Heart left ventricle (tissue), 16 donors: ENCODE data around the gene XK. TPM values are rescaled to one million over a fixed set of nuclear protein-coding genes. Genes with fewer than 3 reads are reported as not detected.
A peak's percentile ranks its signal among the peaks of the same experiment; 100 is the strongest.
"Not testable (repeated sequence)": the region's sequence is repeated elsewhere in the genome, so short reads cannot be mapped to it uniquely, and the experiment has no call there.

Experiments
- ATAC-seq, 4 donors: fragments of 200-7000 bp; cut with Tn5 transposase; one replicate each; pipeline ENCODE4 v1.9.1; 2020 to 2022; ENCODE audit warnings: moderate library complexity in 4 of 4, mild to moderate bottlenecking in 3 of 4, moderate number of reproducible peaks in 1 of 4
- DNase-seq, 5 donors: peaks; one replicate each; pipeline ENCODE4 v3.0.0-alpha.2; 2020
- H3K27ac ChIP-seq, 12 donors: fragments of 200-600 bp; sonication (generic) in 4 of 12; one replicate each; pipeline versions ENCODE4 v1.5.0 to v1.8.0; 2016 to 2022; ENCODE audit warnings: mild to moderate bottlenecking in 2 of 12
- H3K27me3 ChIP-seq, 9 donors: fragments of 200-600 bp; sonication (generic) in 2 of 9; one replicate each; pipeline versions ENCODE4 v1.5.1 to v1.8.0; 2016 to 2022; ENCODE audit warnings: mild to moderate bottlenecking in 3 of 9
- H3K36me3 ChIP-seq, 9 donors: fragments of 200-600 bp; sonication (generic) in 2 of 9; one replicate each; pipeline versions ENCODE4 v1.5.0 to v1.8.0; 2018 to 2022; ENCODE audit warnings: mild to moderate bottlenecking in 2 of 9
- H3K4me1 ChIP-seq, 12 donors: fragments of 200-600 bp; sonication (generic) in 4 of 12; one replicate each; pipeline versions ENCODE4 v1.5.0 to v1.8.0; 2016 to 2022; ENCODE audit warnings: mild to moderate bottlenecking in 3 of 12
- H3K4me3 ChIP-seq, 12 donors: fragments of 200-600 bp; sonication (generic) in 4 of 12; one replicate each; pipeline versions ENCODE4 v1.5.0 to v1.8.0; 2017 to 2022; ENCODE audit warnings: mild to moderate bottlenecking in 9 of 12, moderate library complexity in 4 of 12
- H3K9me3 ChIP-seq, 12 donors: fragments of 200-600 bp; sonication (generic) in 4 of 12; one replicate each; pipeline versions ENCODE4 v1.5.0 to v1.8.0; 2016 to 2022; ENCODE audit warnings: mild to moderate bottlenecking in 1 of 12
- POLR2A ChIP-seq, 2 donors: fragments of 450-650 bp; IDR thresholded peaks; one replicate each; pipeline ENCODE4 v1.6.1; 2017; ENCODE audit warnings: antibody characterized with exemption in 2 of 2, mild to moderate bottlenecking in 2 of 2, moderate library complexity in 2 of 2
- WGBS, 4 donors: extraction: QIAGEN DNeasy Blood & Tissue Kit in 2 of 4; methylation state at CpG; one replicate each; pipeline versions ENCODE4 v1.1.5 to v1.1.7; 2013 to 2018; 5-methylcytosine and 5-hydroxymethylcytosine counted together
- intact Hi-C, 10 donors: fragments of 100-400 bp; cut with DNase I; formaldehyde crosslinking; loops; one replicate each; pipeline versions ENCODE4 v1.11.1 to v1.14.2; 2022
- polyA plus RNA-seq, 2 donors: library from polyadenylated mRNA; stranded (reverse); fragments of 200-250 nt; gene quantifications; one replicate each; pipeline ENCODE4 v1.2.3, GENCODE V29; 2013
- total RNA-seq, 9 donors: library from RNA; depleted of rRNA in 2 of 9; stranded (reverse); fragments of >200 nt in 2 of 9; fragmentation: NEBNext Ultra II Directional in 3 of 9; extraction: Animal tissue kit (Norgen Biotek cat#: 25700) in 3 of 9; gene quantifications; one replicate each; pipeline versions ENCODE4 v1.1.0 to v1.2.4, GENCODE V29; 2016 to 2023
- TF ChIP-seq, protein P1 (sequence below), 12 donors: fragments of 200-600 bp; sonication (generic) in 4 of 12; IDR thresholded peaks; one replicate each; pipeline versions ENCODE4 v1.5.0 to v1.8.0; 2018 to 2022; ENCODE audit warnings: antibody characterized with exemption in 12 of 12, mild to moderate bottlenecking in 5 of 12
- donor health status: ischemic (EF 13 %, LVEDD 7.1; RV severe dilation, severe dysfunction).
- donor health status: healthy with polysubstance abuse.
- donor health status: DM: no; HTN: yes; CAD: no.
- donor health status: DM: no; HTN: no; CAD: no.
- donor health status: ischemic (EF 25% LVEDD 6.9; RV normal size, moderate dysfunction).
- donor health status: ischemic (EF 25% LVEDD 5.7; RV mildly dilated, moderate dysfunction).
- donor health status: healthy.
- donor health status: DM: yes; HTN: yes; CAD: no.
- donor health status: ischemic (EF 35%, LVEDD 5.7; RV mildly dilated, moderate dysfunction).
- donor health status: nonischemic (EF 11% LVEDD 7.7; RV severe dilation, severe dysfunction).
- donor health status: DM: yes; HTN: yes; CAD: no.
- donor health status: PGD.
- donor health status: ischemic (EF 29% LVEDD 5.4; RV normal size, mild dysfunction).
- donor health status: nonischemic (EF 23%, LVEDD 6.1; RV moderate dilation, normal function).

Gene XK
- total and polyA plus RNA-seq, 11 donors, result 2.6 to 16.4 (median 8.7) TPM

DNA sequence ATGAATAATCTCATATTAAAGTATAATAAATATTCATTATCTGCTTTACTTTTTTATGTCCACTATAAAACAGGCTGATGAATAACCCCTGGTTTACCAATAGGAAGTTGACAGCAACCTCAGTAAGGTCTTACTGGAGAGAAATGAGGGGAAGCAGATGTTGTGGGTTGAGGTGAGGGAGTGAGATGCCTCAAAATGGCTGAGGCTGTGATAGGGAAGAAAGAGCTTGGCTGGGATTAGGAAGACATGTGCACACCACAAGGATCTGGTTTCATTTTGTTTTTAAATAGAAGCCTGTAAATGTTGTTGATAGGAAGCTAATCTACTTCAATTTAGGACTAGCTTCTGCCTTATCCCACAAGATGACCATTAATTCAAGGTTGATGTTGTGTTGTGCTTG lies 79.9 kb downstream of the XK start:
- no peak for DNase-seq
- ATAC-seq, result no peak
- Histone ChIP-seq H3K4me1 (peaks cover 0 to 11% (median 0%) of the 10 kb centered on the region in 12 donors), H3K36me3 (no peaks in the 10 kb centered on the region), H3K27ac (no peak overlapping the region), H3K9me3 (peaks cover 0 to 9% (median 0%) of the 10 kb centered on the region in 12 donors), H3K4me3 (no peak overlapping the region), H3K27me3 (peaks cover 0 to 5% (median 0%) of the 10 kb centered on the region in 9 donors)
- TF ChIP-seq POLR2A (IDR thresholded peaks at IDR 0.05), result no peak
- TF ChIP-seq, protein P1, sequence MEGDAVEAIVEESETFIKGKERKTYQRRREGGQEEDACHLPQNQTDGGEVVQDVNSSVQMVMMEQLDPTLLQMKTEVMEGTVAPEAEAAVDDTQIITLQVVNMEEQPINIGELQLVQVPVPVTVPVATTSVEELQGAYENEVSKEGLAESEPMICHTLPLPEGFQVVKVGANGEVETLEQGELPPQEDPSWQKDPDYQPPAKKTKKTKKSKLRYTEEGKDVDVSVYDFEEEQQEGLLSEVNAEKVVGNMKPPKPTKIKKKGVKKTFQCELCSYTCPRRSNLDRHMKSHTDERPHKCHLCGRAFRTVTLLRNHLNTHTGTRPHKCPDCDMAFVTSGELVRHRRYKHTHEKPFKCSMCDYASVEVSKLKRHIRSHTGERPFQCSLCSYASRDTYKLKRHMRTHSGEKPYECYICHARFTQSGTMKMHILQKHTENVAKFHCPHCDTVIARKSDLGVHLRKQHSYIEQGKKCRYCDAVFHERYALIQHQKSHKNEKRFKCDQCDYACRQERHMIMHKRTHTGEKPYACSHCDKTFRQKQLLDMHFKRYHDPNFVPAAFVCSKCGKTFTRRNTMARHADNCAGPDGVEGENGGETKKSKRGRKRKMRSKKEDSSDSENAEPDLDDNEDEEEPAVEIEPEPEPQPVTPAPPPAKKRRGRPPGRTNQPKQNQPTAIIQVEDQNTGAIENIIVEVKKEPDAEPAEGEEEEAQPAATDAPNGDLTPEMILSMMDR (IDR thresholded peaks at IDR 0.05), result no peak
- intact Hi-C loops, result no loop called here

DNA sequence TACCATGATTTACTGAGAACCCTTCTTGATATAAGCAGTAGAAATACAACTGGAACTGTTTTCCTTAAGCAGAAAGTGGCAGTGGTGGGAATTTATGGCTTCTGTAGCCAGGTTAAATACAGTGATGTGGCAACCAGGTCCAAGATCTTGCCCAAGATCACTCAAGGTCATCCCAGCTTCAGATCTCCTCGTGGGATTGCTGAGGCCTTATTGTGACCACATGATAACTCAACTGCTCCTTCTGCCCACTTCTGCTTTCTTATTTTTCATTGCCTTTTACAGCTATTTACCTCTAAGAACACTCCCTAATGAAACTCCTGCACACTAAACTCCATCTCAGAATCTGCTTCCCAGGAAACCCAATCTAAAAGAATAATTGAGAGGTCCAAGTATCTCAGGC lies 81.8 kb downstream of the XK start:
- ATAC-seq (no peak), DNase-seq (no peak)
- 33 to 72% (median 60%) methylated on average over 1 of the region's 1 CpG for WGBS, 4 donors

DNA sequence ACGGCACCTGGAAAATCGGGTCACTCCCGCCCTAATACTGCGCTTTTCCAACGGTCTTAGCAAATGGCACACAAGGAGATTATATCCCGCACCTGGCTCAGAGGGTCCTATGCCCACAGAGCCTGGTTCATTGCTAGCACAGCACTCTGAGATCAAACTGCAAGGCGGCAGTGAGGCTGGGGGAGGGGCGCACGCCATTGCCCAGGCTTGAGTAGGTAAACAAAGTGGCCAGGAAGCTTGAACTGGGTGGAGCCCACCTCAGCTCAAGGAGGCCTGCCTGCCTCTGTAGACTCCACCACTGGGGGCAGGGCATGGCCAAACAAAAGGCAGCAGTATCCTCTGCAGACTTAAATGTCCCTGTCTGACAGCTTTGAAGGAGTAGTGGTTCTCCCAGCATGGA lies 83.3 kb downstream of the XK start:
- intact Hi-C loops, result not testable (repeated sequence)

More for the DNA sequence above, 81.8 kb downstream of the XK start:
- TF ChIP-seq, protein P1 (IDR thresholded peaks at IDR 0.05), result no peak
- no peak for TF ChIP-seq POLR2A (IDR thresholded peaks at IDR 0.05)
- Histone ChIP-seq H3K27me3 (peaks cover 0 to 5% (median 0%) of the 10 kb centered on the region in 9 donors), H3K9me3 (peaks cover 0 to 9% (median 0%) of the 10 kb centered on the region in 12 donors), H3K27ac (no peak overlapping the region), H3K4me3 (no peak overlapping the region), H3K36me3 (no peaks in the 10 kb centered on the region), H3K4me1 (peaks cover 0 to 11% (median 0%) of the 10 kb centered on the region in 12 donors)
- intact Hi-C loops, result no loop called here

DNA sequence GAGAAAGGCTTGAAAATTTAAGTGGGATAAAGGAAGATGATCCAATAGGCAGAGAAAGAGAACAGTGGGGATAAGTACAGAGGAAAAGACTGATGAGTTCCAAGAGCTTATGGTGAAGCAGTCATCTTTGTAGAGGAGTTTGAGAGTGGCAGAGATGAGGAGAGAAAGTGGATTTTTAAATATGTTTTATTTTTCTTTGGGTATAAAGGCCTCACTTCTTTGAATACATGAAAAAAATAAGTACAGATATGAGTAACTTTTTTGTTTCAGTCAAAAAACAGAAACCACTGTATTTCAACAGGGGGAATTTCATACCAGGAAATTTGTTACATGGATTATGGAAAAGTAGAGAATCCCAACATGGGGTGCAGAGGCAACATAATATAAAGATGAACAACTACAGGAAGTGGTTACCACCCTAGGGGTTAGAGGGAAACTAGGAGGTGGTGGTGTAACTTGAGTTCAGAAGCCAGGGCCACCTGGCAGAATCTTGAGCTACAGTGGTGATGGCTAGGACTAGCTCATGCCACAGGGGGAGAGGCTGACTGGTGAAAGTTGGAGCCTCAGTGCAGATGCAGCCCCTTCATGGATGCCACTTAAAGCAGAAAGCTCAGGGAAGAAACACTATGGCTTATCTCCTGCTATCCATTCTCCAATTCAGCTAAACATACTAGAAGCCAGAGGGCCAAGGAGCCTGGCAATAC lies 90.8 kb downstream of the XK start:
- no peak overlapping the region for H3K4me3 ChIP-seq
- no peak for DNase-seq
- TF ChIP-seq, protein P1 (IDR thresholded peaks at IDR 0.05), result no peak
- no peak for TF ChIP-seq POLR2A (IDR thresholded peaks at IDR 0.05)
- ATAC-seq, result no peak
- H3K27ac ChIP-seq, result peak overlapping the region in 1 of 12 donors; percentile 9
- no peaks in the 10 kb centered on the region for H3K9me3 ChIP-seq
- no peaks in the 10 kb centered on the region for H3K27me3 ChIP-seq
- intact Hi-C loops, result no loop called here
- peaks cover 0 to 14% (median 0%) of the 10 kb centered on the region in 12 donors for H3K4me1 ChIP-seq
- H3K36me3 ChIP-seq, result no peaks in the 10 kb centered on the region

More for the DNA sequence above, 83.3 kb downstream of the XK start:
- H3K9me3 ChIP-seq, H3K4me3 ChIP-seq, ATAC-seq, H3K27me3 ChIP-seq, H3K27ac ChIP-seq, H3K36me3 ChIP-seq, DNase-seq: not testable (repeated sequence)
- peaks cover 0 to 11% (median 0%) of the 10 kb centered on the region in 12 donors for H3K4me1 ChIP-seq
- 92 to 96% (median 93%) methylated on average over 8 to 9 of the region's 9 CpGs for WGBS, 4 donors

DNA sequence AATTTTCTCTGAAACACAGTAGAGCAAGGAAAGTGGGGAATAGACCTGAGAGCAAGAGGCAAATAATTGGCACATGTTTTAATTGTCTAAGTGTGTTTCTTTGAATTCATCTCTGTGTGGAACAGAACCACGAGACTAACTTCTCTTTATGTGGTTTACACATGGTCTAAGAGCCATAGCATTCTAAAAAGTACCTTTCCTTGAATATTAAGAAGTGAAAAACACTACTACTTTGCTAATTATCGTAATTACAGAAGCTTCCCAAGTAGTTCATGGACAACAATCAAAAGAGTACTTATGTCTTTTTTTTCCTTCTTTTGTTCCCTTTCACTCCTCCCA lies 91.4 kb downstream of the XK start:
- 36 to 83% (median 60%) methylated on average over 2 of the region's 2 CpGs for WGBS, 4 donors
- no peak for ATAC-seq
- Histone ChIP-seq H3K4me1 (peaks cover 0 to 14% (median 0%) of the 10 kb centered on the region in 12 donors), H3K4me3 (no peak overlapping the region), H3K27me3 (no peaks in the 10 kb centered on the region), H3K36me3 (no peaks in the 10 kb centered on the region), H3K27ac (peak overlapping the region in 1 of 12 donors; percentile 9), H3K9me3 (no peaks in the 10 kb centered on the region)
- intact Hi-C loops, result no loop called here
- no peak for TF ChIP-seq POLR2A (IDR thresholded peaks at IDR 0.05)
- TF ChIP-seq, protein P1 (IDR thresholded peaks at IDR 0.05), result no peak
- no peak for DNase-seq
